ENCODE data around the gene GJB6.

DNA sequence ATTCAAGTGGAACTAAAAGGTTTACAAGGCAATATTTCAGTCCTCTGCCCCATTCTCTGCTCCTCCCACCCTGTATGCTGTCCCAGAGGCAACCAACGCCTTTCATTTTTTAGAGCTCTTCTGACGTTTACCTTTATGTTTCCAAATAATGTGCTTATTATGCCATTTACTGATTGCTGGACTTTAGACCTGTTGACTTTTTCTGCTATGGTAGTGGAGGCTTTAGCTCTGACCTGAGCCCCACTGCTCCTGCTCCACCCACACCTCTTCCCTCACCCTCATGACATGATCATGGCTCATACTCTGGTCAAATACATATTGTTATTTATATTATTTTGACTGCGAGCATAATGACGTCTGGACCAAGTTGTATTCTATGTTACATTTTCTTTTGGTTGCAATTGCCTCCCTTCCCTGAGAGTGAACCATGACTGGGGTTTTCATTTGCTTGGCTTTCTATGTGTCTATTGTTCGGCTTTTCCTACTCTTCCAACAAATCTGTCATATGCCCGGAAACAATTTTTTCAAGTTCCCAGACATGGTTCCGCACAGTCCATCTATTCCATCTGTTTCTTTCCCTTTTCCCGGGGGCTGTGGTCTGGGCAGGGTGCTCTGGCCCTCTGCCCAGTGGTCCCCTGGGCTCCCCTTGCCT, 31.4 kb upstream of the GJB6 start:
- TF ChIP-seq, protein P1, sequence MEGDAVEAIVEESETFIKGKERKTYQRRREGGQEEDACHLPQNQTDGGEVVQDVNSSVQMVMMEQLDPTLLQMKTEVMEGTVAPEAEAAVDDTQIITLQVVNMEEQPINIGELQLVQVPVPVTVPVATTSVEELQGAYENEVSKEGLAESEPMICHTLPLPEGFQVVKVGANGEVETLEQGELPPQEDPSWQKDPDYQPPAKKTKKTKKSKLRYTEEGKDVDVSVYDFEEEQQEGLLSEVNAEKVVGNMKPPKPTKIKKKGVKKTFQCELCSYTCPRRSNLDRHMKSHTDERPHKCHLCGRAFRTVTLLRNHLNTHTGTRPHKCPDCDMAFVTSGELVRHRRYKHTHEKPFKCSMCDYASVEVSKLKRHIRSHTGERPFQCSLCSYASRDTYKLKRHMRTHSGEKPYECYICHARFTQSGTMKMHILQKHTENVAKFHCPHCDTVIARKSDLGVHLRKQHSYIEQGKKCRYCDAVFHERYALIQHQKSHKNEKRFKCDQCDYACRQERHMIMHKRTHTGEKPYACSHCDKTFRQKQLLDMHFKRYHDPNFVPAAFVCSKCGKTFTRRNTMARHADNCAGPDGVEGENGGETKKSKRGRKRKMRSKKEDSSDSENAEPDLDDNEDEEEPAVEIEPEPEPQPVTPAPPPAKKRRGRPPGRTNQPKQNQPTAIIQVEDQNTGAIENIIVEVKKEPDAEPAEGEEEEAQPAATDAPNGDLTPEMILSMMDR (IDR thresholded peaks at IDR 0.05), result no peak
- no peak for TF ChIP-seq JUN (CRISPR knock-in tag; IDR thresholded peaks at IDR 0.05)
- no peak for TF ChIP-seq CBFB (CRISPR knock-in tag; IDR thresholded peaks at IDR 0.05; ENCODE audit: low read depth)
- no peak for TF ChIP-seq NFYB (CRISPR knock-in tag; conservative IDR thresholded peaks at IDR 0.05; ENCODE audit: low read depth)
- TF ChIP-seq, protein P2, sequence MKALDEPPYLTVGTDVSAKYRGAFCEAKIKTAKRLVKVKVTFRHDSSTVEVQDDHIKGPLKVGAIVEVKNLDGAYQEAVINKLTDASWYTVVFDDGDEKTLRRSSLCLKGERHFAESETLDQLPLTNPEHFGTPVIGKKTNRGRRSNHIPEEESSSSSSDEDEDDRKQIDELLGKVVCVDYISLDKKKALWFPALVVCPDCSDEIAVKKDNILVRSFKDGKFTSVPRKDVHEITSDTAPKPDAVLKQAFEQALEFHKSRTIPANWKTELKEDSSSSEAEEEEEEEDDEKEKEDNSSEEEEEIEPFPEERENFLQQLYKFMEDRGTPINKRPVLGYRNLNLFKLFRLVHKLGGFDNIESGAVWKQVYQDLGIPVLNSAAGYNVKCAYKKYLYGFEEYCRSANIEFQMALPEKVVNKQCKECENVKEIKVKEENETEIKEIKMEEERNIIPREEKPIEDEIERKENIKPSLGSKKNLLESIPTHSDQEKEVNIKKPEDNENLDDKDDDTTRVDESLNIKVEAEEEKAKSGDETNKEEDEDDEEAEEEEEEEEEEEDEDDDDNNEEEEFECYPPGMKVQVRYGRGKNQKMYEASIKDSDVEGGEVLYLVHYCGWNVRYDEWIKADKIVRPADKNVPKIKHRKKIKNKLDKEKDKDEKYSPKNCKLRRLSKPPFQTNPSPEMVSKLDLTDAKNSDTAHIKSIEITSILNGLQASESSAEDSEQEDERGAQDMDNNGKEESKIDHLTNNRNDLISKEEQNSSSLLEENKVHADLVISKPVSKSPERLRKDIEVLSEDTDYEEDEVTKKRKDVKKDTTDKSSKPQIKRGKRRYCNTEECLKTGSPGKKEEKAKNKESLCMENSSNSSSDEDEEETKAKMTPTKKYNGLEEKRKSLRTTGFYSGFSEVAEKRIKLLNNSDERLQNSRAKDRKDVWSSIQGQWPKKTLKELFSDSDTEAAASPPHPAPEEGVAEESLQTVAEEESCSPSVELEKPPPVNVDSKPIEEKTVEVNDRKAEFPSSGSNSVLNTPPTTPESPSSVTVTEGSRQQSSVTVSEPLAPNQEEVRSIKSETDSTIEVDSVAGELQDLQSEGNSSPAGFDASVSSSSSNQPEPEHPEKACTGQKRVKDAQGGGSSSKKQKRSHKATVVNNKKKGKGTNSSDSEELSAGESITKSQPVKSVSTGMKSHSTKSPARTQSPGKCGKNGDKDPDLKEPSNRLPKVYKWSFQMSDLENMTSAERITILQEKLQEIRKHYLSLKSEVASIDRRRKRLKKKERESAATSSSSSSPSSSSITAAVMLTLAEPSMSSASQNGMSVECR (CRISPR knock-in tag; IDR thresholded peaks at IDR 0.05; ENCODE audit: borderline replicate concordance), result no peak
- TF ChIP-seq TEAD1 (CRISPR knock-in tag; IDR thresholded peaks at IDR 0.05), result no peak
- TF ChIP-seq, protein P3, sequence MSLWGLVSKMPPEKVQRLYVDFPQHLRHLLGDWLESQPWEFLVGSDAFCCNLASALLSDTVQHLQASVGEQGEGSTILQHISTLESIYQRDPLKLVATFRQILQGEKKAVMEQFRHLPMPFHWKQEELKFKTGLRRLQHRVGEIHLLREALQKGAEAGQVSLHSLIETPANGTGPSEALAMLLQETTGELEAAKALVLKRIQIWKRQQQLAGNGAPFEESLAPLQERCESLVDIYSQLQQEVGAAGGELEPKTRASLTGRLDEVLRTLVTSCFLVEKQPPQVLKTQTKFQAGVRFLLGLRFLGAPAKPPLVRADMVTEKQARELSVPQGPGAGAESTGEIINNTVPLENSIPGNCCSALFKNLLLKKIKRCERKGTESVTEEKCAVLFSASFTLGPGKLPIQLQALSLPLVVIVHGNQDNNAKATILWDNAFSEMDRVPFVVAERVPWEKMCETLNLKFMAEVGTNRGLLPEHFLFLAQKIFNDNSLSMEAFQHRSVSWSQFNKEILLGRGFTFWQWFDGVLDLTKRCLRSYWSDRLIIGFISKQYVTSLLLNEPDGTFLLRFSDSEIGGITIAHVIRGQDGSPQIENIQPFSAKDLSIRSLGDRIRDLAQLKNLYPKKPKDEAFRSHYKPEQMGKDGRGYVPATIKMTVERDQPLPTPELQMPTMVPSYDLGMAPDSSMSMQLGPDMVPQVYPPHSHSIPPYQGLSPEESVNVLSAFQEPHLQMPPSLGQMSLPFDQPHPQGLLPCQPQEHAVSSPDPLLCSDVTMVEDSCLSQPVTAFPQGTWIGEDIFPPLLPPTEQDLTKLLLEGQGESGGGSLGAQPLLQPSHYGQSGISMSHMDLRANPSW (CRISPR knock-in tag; conservative IDR thresholded peaks at IDR 0.05; ENCODE audit: low read depth), result no peak
- no peak for TF ChIP-seq ZBTB21 (CRISPR knock-in tag; IDR thresholded peaks at IDR 0.05; ENCODE audit: borderline replicate concordance)
- TF ChIP-seq SP1 (CRISPR knock-in tag; conservative IDR thresholded peaks at IDR 0.05), result no peak
- TF ChIP-seq ATF1 (CRISPR knock-in tag; IDR thresholded peaks at IDR 0.05), result no peak
- no peak for TF ChIP-seq MYBL2 (CRISPR knock-in tag; IDR thresholded peaks at IDR 0.05)
- no peak for TF ChIP-seq MXD4 (CRISPR knock-in tag; IDR thresholded peaks at IDR 0.05; ENCODE audit: borderline replicate concordance)
- TF ChIP-seq RORB (CRISPR knock-in tag; IDR thresholded peaks at IDR 0.05), result no peak

All from WTC11 (cell line).